ENCODE results near the gene ARHGEF28.
A peak's percentile ranks its signal among the peaks of the same experiment; 100 is the strongest.

The ARHGEF28 gene

GRCh38 chr5:73625944-73626811 lies at the start of gene ARHGEF28:
ARHGEF28 (plus strand) TSS chr5:73626196; CDS start chr5:73684852, 58,656 bp downstream.
- peak; percentile 85 for DNase-seq

GRCh38 chr5:73582285-73583145 lies 43.5 kb upstream of the ARHGEF28 start:
- no peak for DNase-seq

GRCh38 chr5:73587923-73588322 lies 38.1 kb upstream of the ARHGEF28 start:
- no peak for DNase-seq

GRCh38 chr5:73591102-73591695 lies 34.8 kb upstream of the ARHGEF28 start:
- peak; percentile 68 for DNase-seq

- no peak for DNase-seq
These were observed 34.1 kb upstream of the ARHGEF28 start for GRCh38 chr5:73591698-73592501.

GRCh38 chr5:73592551-73592950 lies 33.4 kb upstream of the ARHGEF28 start:
- DNase-seq: no peak

- no peak for DNase-seq
These were observed 29.2 kb upstream of the ARHGEF28 start for GRCh38 chr5:73596705-73597328.

GRCh38 chr5:73599380-73599779 lies 26.6 kb upstream of the ARHGEF28 start:
- DNase-seq: no peak

- no peak for DNase-seq
These were observed 22.0 kb upstream of the ARHGEF28 start for GRCh38 chr5:73603998-73604397.

- DNase-seq: no peak
These were observed 20.5 kb upstream of the ARHGEF28 start for GRCh38 chr5:73605223-73606087.

- DNase-seq: no peak
These were observed 19.7 kb upstream of the ARHGEF28 start for GRCh38 chr5:73606206-73606753.

- no peak for DNase-seq
These were observed 18.8 kb upstream of the ARHGEF28 start for GRCh38 chr5:73607228-73607627.

GRCh38 chr5:73612799-73613198 lies 13.2 kb upstream of the ARHGEF28 start:
- no peak for DNase-seq

- no peak for DNase-seq
These were observed 10.9 kb upstream of the ARHGEF28 start for GRCh38 chr5:73615085-73615484.

GRCh38 chr5:73615947-73616346 lies 10.0 kb upstream of the ARHGEF28 start:
- DNase-seq: no peak

GRCh38 chr5:73617510-73618279 lies 8.3 kb upstream of the ARHGEF28 start:
- no peak for DNase-seq

- no peak for DNase-seq
These were observed 6.2 kb upstream of the ARHGEF28 start for GRCh38 chr5:73619606-73620333.

GRCh38 chr5:73620334-73620687 lies 5.7 kb upstream of the ARHGEF28 start:
- DNase-seq: no peak

GRCh38 chr5:73623060-73623459 lies 2.9 kb upstream of the ARHGEF28 start:
- DNase-seq: no peak

Measured in retina (tissue), 1 donor.